HepG2 (cell line): Measurements from ENCODE around the gene MAP1LC3B. TPM values are rescaled to one million over a fixed set of nuclear protein-coding genes. Genes with fewer than 3 reads are reported as not detected.
A peak's percentile ranks its signal among the peaks of the same experiment; 100 is the strongest.

Experiments
- ARHGAP35 ChIP-seq: sonication (generic); formaldehyde crosslinking; IDR thresholded peaks from 2 replicates; pipeline ENCODE4 v1.9.0; 2022; ENCODE audit warnings: mild to moderate bottlenecking, inconsistent platforms, moderate library complexity, missing genetic modification reagents, borderline replicate concordance
- CHCHD3 ChIP-seq: sonication (generic); formaldehyde crosslinking; IDR thresholded peaks from 2 replicates; pipeline ENCODE4 v1.8.0; 2022; ENCODE audit warnings: mild to moderate bottlenecking, missing genetic modification reagents, moderate library complexity
- EEA1 ChIP-seq: sonication (generic); formaldehyde crosslinking; IDR thresholded peaks from 2 replicates; pipeline ENCODE4 v1.5.1; 2020; ENCODE audit warnings: mild to moderate bottlenecking, missing genetic modification reagents, borderline replicate concordance
- MAFK ChIP-seq, 2 experiments: IDR thresholded peaks in 1 of 2; conservative IDR thresholded peaks in 1 of 2; 2 replicates each; pipeline ENCODE4 v1.6.1; 2011; ENCODE audit warnings: improper control_type of control experiment in 2 of 2, low read length in 2 of 2
- NR2F2 ChIP-seq: IDR thresholded peaks from 2 replicates; pipeline ENCODE4 v1.6.1; 2012; ENCODE audit warnings: low read depth, inconsistent platforms, borderline replicate concordance
- RFX5 ChIP-seq: IDR thresholded peaks from 2 replicates; pipeline ENCODE4 v1.6.1; 2011; ENCODE audit warnings: low read depth, low read length, improper control_type of control experiment
- SRY ChIP-seq: sonication (generic); formaldehyde crosslinking; IDR thresholded peaks from 2 replicates; pipeline ENCODE4 v1.8.0; 2022; ENCODE audit warnings: mild to moderate bottlenecking, missing genetic modification reagents
- ZNF383 ChIP-seq: sonication (generic); formaldehyde crosslinking; IDR thresholded peaks from 2 replicates; pipeline ENCODE4 v1.4.0; 2020; ENCODE audit warnings: missing genetic modification reagents, mild to moderate bottlenecking, borderline replicate concordance
- ZSCAN21 ChIP-seq: sonication (generic); formaldehyde crosslinking; IDR thresholded peaks from 2 replicates; pipeline ENCODE4 v1.8.0; 2022; ENCODE audit warnings: mild to moderate bottlenecking, missing genetic modification reagents, moderate library complexity, borderline replicate concordance
- polyA plus RNA-seq, 8 experiments: library from polyadenylated mRNA; depleted of rRNA in 3 of 8; stranded (reverse) in 7 of 8; unstranded in 1 of 8; fragments of >200 nt; fragmentation: Illumina TruSeq in 4 of 8; extraction: Trizol in 4 of 8; gene quantifications; 2 replicates each; pipeline versions ENCODE4 v1.2.1 to v1.2.3, GENCODE V29; 2011 to 2016; ENCODE audit warnings: low read depth in 4 of 8, missing spikeins in 1 of 8, mixed read lengths in 1 of 8; ENCODE audit not compliant: insufficient read depth in 1 of 8
- total RNA-seq, 5 experiments: library from RNA; depleted of rRNA; stranded (reverse); fragments of >200 nt; fragmentation: Illumina TruSeq; extraction: Trizol; gene quantifications; 2 replicates each; pipeline ENCODE4 v1.2.3, GENCODE V29; 2016; ENCODE audit warnings: low read depth in 1 of 5
- TF ChIP-seq, protein P1 (sequence below): sonication (generic); formaldehyde crosslinking; IDR thresholded peaks from 2 replicates; pipeline ENCODE4 v1.8.0; 2022; ENCODE audit warnings: missing genetic modification reagents, mild to moderate bottlenecking, inconsistent platforms, borderline replicate concordance
- TF ChIP-seq, protein P2 (sequence below): sonication (generic); formaldehyde crosslinking; conservative IDR thresholded peaks from 2 replicates; pipeline ENCODE4 v1.4.0; 2020; ENCODE audit warnings: missing genetic modification reagents
- TF ChIP-seq, protein P3 (sequence below), 2 experiments: sonication (generic) in 1 of 2; formaldehyde crosslinking in 1 of 2; IDR thresholded peaks; 2 replicates each; pipeline versions ENCODE4 v1.4.0 to v1.6.1; 2018 to 2020; ENCODE audit warnings: missing genetic modification reagents in 2 of 2, borderline replicate concordance in 1 of 2, low read depth in 1 of 2, mild to moderate bottlenecking in 1 of 2, missing biosample characterization in 1 of 2
- TF ChIP-seq, protein P4 (sequence below): sonication (generic); formaldehyde crosslinking; IDR thresholded peaks from 2 replicates; pipeline ENCODE4 v1.4.0; 2020; ENCODE audit warnings: mild to moderate bottlenecking, low read depth, missing genetic modification reagents
- TF ChIP-seq, protein P5 (sequence below): sonication (generic); formaldehyde crosslinking; IDR thresholded peaks from 2 replicates; pipeline ENCODE4 v1.8.1; 2023; ENCODE audit warnings: mild to moderate bottlenecking, moderate library complexity, missing genetic modification reagents
- TF ChIP-seq, protein P6 (sequence below): sonication (generic); formaldehyde crosslinking; IDR thresholded peaks from 2 replicates; pipeline ENCODE4 v1.4.0; 2020; ENCODE audit warnings: missing genetic modification reagents
- TF ChIP-seq, protein P7 (sequence below): sonication (generic); formaldehyde crosslinking; IDR thresholded peaks from 2 replicates; pipeline ENCODE4 v1.8.1; 2023; ENCODE audit warnings: missing genetic modification reagents, inconsistent platforms, borderline replicate concordance

MAP1LC3B gene
- total and polyA plus RNA-seq, 2 of the 13 experiments (the other 11 are each of a cell fraction or from before 2014, with no cell fraction given), result 15.7 to 37.4 TPM

DNA sequence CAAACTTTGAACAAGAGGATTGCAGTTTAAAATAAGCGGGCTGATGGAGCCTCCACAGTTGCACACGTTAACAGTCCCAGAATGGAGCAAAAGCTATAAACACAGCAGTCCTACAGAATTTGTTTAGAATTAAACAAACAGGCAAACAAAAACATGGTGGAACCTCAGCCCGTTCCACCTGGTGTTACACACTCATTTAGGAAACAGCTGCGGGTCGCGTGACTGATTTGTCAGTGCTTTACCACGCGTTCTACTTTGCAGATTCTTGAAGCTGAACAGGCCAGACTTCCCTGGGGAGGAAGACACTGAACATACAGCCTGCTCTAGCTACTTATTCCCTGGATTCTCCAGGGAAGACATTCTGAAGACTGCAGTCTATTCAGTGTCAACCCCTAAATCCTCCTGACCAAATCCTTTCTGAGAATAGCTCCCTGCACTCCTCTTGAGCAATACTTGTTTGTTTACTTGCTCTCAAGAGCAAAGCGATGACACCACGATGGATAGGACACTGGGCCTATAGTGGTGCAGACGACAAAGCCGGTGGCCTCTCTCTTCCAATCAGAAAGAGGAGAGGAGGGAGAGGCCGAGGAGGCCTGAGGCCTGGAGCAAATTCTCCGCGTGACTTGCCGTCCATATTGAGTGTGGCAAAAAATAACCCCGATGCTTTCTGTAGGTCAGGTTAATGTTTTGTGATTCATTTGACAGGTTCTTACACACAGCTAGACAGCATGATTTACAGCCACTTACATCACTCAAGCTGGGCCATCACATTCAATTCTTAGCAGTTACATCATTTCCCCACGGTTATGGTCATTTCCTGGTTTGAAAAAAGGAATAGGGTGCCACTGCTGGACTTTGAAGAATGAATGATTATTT is 4.0 kb upstream of the MAP1LC3B start (continued):
- TF ChIP-seq, protein P1, sequence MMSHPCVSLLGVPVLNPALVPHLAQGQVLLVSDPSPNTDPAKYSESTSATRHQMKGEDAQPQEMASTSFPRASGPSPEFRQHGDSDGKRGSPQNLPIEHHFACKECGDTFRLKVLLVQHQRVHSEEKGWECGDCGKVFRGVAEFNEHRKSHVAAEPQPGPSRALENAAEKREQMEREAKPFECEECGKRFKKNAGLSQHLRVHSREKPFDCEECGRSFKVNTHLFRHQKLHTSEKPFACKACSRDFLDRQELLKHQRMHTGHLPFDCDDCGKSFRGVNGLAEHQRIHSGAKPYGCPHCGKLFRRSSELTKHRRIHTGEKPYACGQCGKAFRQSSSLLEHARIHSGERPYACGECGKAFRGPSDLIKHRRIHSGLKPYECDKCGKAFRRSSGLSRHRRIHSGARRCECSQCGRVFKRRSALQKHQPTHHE, result peak; percentile 83; the same call in 1 of the 2 replicates
- TF ChIP-seq NR2F2, result peak; percentile 54; the same call in 1 of the 2 replicates
- TF ChIP-seq, protein P2, sequence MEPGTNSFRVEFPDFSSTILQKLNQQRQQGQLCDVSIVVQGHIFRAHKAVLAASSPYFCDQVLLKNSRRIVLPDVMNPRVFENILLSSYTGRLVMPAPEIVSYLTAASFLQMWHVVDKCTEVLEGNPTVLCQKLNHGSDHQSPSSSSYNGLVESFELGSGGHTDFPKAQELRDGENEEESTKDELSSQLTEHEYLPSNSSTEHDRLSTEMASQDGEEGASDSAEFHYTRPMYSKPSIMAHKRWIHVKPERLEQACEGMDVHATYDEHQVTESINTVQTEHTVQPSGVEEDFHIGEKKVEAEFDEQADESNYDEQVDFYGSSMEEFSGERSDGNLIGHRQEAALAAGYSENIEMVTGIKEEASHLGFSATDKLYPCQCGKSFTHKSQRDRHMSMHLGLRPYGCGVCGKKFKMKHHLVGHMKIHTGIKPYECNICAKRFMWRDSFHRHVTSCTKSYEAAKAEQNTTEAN (CRISPR knock-in tag), result peak; percentile 70
- TF ChIP-seq RFX5, result peak; percentile 65
- no peak for TF ChIP-seq SRY
- TF ChIP-seq ZSCAN21 (CRISPR knock-in tag), result no peak
- TF ChIP-seq, protein P3, sequence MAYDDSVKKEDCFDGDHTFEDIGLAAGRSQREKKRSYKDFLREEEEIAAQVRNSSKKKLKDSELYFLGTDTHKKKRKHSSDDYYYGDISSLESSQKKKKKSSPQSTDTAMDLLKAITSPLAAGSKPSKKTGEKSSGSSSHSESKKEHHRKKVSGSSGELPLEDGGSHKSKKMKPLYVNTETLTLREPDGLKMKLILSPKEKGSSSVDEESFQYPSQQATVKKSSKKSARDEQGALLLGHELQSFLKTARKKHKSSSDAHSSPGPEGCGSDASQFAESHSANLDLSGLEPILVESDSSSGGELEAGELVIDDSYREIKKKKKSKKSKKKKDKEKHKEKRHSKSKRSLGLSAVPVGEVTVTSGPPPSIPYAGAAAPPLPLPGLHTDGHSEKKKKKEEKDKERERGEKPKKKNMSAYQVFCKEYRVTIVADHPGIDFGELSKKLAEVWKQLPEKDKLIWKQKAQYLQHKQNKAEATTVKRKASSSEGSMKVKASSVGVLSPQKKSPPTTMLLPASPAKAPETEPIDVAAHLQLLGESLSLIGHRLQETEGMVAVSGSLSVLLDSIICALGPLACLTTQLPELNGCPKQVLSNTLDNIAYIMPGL (CRISPR knock-in tag; IDR thresholded peaks at IDR 0.05; ENCODE audit: borderline replicate concordance in 1 of 2, low read depth in 1 of 2), result peak in 1 of 2 experiments; percentile 64; a peak in 2 of 4 replicates
- TF ChIP-seq MAFK (conservative IDR thresholded peaks at IDR 0.05 in 1 of 2, IDR thresholded peaks at IDR 0.05 in 1 of 2; ENCODE audit: low read length in 2 of 2), result no peak; a peak in 1 of 4 replicates
- no peak for TF ChIP-seq EEA1 (CRISPR knock-in tag)
- TF ChIP-seq CHCHD3 (CRISPR knock-in tag), result no peak
- TF ChIP-seq, protein P4, sequence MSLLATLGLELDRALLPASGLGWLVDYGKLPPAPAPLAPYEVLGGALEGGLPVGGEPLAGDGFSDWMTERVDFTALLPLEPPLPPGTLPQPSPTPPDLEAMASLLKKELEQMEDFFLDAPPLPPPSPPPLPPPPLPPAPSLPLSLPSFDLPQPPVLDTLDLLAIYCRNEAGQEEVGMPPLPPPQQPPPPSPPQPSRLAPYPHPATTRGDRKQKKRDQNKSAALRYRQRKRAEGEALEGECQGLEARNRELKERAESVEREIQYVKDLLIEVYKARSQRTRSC (CRISPR knock-in tag), result no peak
- no peak for TF ChIP-seq ZNF383 (CRISPR knock-in tag)
- TF ChIP-seq, protein P5, sequence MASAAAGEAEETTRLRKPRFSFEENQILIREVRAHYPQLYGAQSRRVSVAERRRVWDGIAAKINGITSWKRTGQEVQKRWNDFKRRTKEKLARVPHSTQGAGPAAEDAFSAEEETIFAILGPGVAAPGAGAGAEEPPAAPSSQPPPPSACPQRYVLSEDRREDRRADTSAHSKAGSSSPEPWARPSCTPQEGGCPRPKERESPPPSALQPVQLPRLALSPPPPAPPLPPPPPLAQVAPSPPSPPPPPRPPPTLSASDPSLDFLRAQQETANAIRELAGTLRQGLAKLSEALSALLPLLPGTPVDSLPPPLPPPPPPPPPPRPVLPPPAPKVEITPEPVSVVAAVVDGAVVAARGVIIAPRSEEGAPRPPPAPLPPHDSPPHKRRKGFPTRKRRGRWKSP (CRISPR knock-in tag), result no peak; the same call in 1 of the 2 replicates
- TF ChIP-seq ARHGAP35 (CRISPR knock-in tag), result no peak
- TF ChIP-seq, protein P6, sequence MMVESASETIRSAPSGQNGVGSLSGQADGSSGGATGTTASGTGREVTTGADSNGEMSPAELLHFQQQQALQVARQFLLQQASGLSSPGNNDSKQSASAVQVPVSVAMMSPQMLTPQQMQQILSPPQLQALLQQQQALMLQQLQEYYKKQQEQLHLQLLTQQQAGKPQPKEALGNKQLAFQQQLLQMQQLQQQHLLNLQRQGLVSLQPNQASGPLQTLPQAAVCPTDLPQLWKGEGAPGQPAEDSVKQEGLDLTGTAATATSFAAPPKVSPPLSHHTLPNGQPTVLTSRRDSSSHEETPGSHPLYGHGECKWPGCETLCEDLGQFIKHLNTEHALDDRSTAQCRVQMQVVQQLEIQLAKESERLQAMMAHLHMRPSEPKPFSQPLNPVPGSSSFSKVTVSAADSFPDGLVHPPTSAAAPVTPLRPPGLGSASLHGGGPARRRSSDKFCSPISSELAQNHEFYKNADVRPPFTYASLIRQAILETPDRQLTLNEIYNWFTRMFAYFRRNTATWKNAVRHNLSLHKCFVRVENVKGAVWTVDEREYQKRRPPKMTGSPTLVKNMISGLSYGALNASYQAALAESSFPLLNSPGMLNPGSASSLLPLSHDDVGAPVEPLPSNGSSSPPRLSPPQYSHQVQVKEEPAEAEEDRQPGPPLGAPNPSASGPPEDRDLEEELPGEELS (CRISPR knock-in tag), result peak; percentile 98
- TF ChIP-seq, protein P7, sequence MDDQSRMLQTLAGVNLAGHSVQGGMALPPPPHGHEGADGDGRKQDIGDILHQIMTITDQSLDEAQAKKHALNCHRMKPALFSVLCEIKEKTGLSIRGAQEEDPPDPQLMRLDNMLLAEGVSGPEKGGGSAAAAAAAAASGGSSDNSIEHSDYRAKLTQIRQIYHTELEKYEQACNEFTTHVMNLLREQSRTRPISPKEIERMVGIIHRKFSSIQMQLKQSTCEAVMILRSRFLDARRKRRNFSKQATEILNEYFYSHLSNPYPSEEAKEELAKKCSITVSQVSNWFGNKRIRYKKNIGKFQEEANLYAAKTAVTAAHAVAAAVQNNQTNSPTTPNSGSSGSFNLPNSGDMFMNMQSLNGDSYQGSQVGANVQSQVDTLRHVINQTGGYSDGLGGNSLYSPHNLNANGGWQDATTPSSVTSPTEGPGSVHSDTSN (CRISPR knock-in tag), result peak; percentile 65; the same call in 1 of the 2 replicates
